DMS114 treated with DMSO at 0.1 percent for 48 hours (cell line): ENCODE data around the gene TRPC5OS.

Source experiments
- DNase-seq: peaks from one replicate; lab custom pipeline; 2025; ENCODE audit not compliant: unreplicated experiment; lab: John Stamatoyannopoulos, UW

The TRPC5OS gene

DNA sequence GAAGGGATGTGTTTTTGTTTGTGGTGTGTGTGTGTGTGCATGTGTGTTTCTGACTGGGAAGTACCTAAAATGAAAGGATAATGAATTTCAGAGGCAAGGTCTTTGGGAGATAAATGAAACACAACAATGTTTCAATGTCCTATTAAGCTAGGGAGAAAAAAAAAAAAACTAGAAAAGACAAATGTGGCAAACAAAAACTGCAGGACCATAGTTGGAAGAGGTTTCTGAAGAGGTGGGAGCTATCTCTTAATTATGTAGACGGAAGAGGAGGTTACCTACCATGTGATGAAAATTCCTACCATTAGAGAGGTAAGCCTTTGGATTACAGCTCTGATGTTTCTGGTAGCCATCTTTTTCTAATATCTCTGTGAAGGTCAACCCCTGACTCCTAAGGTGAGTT is at the start of gene TRPC5OS:
TRPC5OS (plus strand) TSS at position 301 of the 400 bp plus-strand sequence. CDS start 25,669 bp downstream, outside the sequence.
- DNase-seq, result no peak

DNA sequence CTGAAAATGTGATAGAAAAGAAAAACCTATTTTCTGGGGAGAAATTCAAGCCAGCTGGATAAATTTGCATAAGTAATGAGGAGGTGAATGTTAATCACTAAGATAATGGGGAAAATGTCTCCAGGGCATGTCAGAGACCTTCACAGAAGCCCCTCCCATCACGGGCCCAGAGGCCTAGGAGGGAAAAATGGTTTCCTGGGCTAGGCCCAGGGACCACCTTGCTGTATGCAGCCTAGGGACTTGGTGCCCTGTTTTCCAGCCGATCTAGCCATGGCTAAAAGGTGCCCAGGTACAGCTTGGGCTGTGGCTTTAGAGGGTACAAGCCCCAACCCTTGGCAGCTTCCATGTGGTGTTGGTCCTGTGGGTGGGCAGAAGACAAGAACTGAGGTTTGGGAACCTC is 46.6 kb upstream of the TRPC5OS start:
- DNase-seq, result no peak

DNA sequence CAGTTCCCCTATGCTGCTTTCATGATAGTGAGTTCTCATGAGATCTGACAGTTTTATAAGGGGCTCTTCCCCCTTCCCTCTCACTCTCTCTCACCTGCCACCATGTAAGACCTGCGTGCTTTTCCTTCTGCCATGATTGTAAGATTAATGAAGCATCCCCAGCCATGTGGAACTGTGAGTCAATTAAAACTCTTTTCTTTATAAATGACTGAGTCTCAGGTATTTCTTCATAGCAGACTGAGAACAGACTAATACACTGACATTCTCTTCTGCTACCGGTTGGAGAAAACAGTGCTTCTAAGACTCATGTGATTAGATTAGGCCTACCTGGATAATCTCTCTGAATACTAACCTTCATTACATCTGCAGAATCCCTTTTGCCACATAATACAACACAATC is 45.4 kb upstream of the TRPC5OS start:
- no peak for DNase-seq

DNA sequence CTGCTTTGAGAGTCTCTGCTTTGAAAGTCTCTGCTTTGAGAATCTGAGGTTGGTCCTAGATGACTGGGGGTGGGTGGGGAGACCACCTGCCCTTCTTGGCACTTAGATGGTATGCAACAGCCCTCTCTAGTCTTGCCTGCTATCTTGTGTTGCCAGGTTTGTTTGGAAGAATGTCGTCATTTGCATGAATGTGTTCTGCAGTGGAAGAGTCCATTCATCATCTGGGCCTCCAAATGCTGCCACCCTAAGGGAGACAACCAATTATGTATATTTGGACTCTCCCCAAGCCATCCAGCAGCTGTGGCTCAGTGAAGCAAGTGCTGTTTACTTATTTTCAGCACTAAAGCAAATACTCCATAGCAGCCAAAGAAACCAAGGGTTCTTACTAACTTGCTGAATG is 44.6 kb upstream of the TRPC5OS start:
- DNase-seq, result no peak

DNA sequence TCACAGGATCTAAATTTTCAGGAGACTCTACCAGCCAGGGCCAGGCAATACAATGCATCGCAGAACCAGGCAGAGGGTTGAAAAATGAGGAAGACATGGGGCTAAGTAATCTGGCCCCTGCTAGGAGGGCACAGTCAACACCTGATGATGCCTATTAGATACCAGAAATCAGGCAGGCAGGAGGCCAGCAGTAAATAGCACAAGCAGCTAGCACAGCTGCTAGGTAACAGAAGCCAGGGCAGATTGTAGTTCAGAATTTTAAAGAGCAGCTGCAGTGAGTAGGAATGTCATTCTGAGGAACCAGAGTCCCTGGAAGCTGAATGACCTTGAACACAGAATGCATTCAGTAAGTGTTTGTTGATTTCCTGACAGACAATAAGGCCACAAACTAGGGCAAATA is 38.8 kb upstream of the TRPC5OS start:
- no peak for DNase-seq

DNA sequence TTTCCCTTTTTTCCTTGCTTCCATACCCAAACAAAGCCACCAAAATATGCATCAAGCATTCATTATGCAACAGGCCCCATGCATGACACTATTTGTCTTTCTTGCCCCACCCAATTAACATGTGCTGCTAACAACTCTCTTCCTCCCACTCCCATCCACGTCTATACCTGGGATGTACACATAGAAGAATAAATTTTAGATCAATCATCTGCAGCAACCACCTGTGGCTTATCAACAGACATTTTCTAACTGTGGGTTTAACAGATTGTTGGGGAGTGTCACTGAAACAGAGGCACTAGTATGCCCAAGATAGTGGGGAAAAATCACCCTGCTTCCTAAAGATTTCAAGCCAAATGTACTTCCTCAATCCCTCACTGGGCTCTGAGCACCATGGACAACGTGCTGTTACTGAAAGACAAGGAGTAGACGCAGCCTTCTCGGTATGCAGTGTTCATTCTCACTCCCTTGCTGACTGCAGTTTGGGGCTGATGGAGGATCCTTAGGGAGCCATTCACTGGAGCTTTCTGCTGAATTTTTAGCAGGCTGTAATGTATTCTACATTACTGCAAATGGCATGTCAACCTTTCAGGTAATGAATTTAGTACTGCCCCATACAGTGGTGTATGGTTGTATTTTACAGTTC is 28.4 kb upstream of the TRPC5OS start:
- DNase-seq, result no peak

DNA sequence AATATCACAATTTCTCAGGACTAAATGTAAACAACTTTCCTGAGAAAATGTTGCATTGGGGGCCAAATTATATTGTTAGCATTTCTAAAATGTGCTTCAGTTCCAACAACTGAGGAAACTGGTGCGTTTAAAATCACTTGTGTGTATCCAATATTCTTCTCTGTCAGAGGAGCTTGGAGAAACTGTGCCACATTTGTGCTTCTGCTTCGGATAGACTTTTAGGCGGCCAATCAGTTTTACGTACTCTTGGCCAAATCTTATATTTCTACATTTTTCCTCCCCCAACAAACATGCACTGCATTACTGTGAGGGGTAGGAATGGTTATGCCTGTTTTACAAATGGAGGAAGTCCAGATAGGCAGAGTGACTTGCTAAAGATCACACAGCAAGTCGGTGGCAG is 27.4 kb upstream of the TRPC5OS start:
- no peak for DNase-seq

DNA sequence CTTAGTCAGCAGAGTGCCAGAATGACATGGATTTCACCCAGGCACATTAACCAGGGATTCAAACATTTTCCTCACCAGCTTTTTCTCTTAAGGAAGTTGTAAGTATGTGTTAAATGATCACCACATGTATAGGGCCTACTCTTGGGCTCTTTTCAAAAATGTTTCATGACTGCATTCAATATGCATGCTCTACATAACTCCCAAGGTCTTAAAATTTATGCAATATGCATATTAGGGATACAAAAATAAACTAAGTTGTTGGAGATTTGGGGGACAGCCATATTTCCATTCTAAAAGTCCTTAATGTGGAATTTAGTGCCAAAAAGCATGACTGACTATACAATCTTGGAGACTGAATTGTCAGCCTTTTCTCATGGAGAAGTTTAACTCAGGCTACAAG is 25.0 kb upstream of the TRPC5OS start:
- no peak for DNase-seq

DNA sequence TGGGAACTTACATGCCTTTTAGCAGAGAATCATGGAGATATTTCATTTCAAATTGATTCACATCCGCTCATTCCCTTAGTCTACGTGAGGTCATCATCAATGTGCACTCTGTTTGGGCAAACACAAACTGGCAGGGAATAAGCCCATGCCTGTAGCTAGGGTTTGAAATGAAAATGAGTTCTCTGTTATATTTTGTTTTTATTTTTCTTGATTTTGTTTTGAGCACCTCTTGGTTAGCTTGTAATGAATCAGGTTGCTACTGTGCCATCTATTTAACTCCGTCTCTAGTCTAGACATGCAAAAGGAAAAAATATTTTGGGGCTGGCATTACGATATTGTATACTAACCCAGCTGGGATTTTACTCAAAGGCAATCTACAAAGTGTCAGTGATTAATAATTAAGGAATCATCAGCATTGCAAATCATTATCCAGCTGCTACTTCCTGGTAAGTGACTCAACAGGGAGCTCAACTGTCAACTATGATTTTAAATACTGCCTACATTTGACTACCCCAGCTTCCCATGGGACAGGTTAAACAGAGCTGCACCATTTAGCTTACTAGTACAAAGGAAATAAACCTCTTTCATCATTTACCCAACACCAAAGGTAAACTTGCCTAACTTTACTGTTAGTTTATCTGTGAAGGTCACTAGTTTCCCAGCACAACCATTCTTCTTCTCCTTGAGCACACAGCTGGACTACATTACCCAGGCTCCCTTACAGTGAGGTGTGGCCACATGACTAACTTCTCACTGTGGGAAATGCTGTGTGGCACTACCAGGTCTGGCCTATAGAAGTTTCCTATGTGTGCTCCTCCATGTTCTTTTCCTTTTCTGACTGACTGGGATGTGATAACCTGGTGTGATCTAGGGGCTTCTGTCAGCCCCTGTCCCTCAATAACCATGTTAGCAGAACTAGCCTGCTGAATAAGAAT is 21.2 kb upstream of the TRPC5OS start:
- no peak for DNase-seq

DNA sequence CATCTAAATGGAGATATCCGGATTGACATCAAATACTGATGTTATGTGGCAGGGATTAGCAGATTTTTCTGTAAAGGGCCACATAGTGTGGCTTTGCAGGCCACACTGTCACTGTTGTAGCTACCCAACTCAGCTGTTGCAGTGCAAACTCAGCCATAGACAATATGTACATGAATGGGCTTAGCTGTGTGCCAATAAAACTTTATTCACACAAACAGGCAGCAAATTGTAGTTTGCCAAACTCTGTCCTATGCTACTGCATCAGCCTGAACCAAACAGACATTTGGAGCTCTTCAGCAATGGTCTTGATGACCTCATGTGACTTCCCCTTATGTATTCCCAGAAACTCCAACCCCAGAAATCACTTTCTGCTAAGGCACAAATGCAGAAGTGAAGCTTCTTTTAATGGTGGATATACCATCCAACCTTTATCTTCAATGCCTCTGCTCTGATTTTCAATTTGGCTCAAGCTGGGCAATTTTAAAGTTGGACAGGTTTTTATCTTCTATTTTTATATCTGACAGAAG is 18.4 kb upstream of the TRPC5OS start:
- no peak for DNase-seq

DNA sequence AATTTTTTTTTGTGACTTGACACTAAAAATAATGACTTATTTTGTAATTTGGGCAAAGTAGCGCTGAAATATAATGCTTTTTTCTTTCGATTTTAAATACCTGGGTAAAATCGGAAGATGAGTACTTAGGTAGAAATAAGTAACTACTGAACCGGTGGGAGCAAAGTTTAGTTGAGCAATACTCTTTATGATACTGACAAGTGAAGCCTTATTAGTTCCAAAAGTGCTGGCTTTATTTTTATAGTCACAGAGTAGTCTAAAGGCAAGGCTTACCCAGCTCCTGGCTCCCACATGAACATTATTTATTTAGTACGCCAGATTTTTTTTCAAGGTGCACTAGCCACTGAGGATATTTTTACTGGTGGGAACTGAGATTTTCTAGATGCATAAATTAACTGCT is 14.4 kb upstream of the TRPC5OS start:
- no peak for DNase-seq

DNA sequence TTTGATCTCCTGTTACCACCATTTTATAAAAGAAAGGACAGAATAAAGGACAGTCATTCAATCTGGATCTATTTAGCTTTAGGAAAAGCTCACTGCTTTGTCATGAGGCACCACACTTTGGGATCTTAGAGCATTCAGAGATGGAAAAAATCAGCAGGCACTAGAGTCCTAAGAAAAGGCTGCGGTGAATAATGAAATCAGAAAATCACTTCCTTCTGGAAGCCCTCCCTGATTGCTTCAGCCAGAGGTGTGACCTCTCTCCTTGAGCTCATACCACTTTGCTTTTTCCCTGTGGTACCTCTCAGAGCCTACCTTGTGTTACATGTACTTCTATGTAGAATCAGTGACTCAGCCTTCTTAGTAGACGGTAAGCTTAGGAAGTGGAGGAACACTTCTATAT is 8.7 kb upstream of the TRPC5OS start:
- DNase-seq, result no peak

DNA sequence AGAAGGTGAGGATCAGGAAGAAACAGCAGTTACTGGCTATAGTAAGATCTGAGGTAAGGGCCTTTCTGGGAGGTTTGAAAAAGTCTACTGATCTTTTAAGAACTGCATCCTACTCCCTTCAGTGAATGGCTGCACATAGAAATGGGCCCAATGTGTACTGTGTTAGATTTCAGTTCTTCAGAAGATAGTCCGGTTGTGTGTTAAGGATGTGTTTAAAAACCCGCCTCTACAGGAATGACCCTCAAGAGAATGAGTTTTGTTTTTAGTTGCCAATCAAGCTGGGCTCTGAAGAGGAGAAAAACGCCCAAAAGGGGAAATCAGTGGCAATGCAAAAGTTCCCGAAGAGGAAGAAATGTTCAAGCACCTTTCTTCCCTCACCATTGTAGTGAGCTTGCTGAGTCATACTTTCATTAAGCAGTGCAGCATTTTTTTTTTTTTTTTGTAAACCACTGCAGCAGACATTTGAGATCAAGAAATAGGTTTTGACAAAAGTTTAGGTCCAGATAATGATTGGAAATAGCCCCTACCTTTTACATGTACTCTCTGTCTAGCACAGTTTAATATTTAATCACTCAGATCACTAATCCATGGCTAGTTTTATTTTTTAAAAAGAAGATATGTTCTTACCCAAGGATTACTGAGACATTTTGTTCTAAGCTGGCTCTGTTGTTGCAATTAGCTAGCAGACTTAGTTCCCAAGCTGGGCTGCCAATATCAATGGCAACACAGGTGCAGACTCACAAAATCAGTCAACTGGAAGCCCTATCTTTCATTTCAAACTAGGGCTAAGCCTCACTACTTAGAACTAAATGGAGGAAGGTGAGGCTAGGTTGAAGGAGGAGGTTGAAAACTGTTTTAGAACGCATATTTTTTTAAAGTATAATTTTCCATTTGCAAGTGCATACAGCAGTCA is 7.0 kb upstream of the TRPC5OS start:
- no peak for DNase-seq

DNA sequence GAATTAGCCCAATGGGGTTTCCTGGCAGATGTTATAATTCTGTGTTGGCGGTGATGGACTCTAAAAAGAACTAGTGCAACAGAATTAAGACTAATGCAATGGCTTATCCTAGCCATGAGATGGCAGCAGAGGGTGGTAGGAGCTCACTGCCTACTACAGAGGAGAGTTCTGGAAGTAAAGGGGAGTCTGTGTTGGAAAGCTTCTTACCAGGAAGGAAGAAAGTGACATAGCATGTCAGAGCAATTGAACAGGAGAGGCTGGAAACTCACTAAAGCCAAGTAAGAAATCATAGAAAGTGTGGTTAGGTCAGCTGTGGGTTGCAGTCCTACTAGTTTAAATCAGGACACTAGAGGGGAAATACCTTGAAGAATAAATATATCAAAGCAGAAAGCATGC is 6.3 kb upstream of the TRPC5OS start:
- peak; percentile 45 for DNase-seq

DNA sequence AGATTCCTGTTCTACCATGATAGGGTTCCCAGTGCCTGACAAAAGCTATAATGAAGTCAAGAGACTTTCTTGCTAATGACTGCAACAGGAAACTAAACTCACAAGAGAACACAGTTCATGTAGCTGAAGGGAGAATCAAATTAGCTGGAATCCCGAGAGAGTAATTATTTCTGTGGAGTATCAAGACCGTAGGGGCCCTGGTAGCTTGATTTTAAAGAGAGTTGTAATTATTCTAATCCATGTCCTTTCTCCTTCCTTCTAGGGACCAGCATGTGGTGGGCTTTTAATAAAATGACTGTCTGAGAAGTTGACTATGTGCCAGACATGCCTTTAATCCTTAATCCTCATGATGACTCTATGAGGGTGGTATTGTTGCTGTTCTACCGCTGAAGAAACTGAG is 1.7 kb upstream of the TRPC5OS start:
- no peak for DNase-seq

DNA sequence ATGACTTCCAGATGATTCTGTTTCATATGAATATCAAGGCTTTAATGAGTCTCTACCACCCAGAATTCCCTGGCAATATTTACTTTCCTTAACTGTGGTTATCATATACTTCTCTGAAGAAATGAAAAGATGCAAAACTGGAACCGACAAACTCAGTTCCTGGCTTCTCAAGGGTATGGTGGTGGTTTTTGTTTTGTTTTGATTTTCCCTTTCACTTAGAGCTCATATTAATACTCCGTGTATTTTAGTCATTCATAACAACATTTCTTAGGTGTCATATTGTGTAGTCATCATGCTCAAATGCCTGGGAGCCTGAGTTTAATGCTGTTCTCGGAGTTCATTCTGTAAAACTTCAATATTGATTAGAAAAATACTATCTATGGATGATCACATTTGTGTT is 665 bp downstream of the TRPC5OS start:
- DNase-seq, result no peak

DNA sequence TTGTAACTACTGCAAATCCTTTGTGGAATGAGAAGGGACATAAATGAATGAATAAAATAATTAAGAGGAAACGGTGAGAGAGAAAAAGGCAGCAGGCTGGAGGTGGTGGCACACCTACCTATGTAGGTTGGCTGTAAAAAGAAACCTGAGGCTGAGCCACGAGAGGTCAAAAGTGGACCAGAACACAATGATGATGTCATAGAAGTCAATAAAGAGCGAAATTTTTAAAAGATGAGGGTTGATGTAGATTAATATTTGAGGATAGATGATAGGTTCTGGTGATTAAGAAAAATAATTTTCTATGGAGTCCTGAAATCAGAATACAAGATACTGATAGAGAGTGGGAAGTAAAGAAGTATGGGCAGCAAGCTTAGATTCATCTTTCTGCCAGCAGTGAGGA is 1.7 kb downstream of the TRPC5OS start:
- no peak for DNase-seq

DNA sequence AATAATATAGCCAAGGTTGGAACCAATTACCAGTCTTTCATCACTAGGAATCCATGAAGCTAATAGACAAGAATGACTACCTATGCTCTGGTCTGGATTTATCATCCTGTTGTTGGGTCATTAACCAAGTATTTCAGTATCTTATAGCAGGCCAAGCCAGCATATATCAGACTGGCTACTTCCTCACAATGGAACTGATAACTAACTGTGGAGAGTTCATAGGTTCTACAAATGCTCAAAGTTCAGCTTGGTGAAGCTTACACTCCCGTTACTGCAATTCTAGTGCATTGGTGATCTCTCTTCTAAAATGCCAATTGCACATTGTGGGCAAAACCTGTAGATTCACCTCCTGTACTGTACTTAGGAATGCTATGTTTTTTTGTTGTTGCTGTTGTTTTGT is 4.8 kb downstream of the TRPC5OS start:
- DNase-seq, result no peak

DNA sequence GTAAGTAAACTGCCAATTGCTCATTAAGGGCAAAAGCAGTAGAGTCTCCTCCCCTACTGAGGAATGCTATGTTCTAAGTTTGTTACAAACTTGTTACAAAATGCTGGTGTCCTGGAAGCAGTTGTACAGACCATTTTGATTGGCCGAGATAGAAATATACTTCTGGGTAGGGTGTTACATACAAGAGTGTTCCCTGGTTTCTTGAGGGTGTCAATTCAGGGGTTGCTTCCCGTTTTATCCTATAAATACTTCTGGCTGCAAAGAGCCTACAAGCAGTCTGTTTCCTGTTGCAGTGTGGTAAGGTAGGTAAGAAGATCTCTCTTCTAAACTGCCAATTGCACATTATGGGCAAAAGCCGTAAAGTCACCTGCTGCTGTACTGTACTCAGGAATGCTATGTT is 5.7 kb downstream of the TRPC5OS start:
- no peak for DNase-seq

DNA sequence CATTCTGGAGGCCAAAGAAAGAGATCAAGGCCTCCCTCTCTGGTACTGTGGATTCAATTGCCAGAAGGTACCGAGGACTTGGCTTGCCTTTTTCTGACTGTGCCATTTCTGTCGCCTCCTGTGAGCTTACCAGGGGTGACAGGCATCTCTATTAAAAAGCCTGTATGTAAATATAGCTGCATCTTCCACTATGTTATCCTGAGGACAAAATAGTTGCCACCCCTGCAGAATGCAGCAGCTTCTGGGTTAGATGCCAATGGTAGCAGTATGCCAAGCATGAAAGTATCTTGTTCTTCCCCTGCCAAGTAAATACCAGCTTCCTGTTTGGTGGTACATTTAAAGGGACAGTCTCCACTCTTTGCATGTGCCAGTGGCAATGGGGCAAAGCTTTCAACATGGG is 10.7 kb downstream of the TRPC5OS start:
- DNase-seq, result no peak

DNA sequence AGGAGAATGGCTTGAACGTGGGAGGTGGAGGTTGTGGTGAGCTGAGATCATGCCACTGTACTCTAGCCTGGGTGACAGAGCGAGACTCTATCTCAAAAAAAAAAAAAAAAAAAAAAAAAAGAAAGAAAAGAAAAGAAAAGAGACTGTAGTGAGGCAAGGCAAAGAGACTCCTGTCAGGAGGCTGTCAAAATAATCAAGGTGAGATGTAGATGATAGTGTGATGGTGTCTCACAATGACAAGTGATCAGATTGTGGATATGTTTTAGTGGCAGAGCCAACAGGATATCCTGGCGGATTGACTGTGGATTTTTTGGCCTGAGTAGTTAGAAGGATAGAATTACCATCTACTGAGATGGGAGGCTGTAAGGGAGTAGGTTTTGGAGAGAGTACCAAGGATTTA is 12.6 kb downstream of the TRPC5OS start:
- DNase-seq, result no peak
